Stomach (tissue), 9 donors: Measurements from ENCODE around the gene ETS2. TPM values are rescaled to one million over a fixed set of nuclear protein-coding genes. Genes with fewer than 3 reads are reported as not detected.

Source experiments
- DNase-seq, 2 donors: peaks; one replicate each; pipeline versions ENCODE4 v3.0.0 to v3.0.0-alpha.2; 2013 to 2019
- H3K27ac ChIP-seq, 5 donors: fragments of 200-600 bp in 4 of 5; sonication (generic) in 4 of 5; one replicate each; pipeline ENCODE4 v1.5.1; 2013 to 2019; ENCODE audit warnings: mild to moderate bottlenecking in 1 of 5, moderate library complexity in 1 of 5
- H3K27me3 ChIP-seq, 3 donors: fragments of 200-600 bp; sonication (generic); one replicate each; pipeline ENCODE4 v1.5.1; 2017 to 2019; ENCODE audit warnings: mixed run types in 1 of 3
- H3K36me3 ChIP-seq, 4 donors: fragments of 200-600 bp; sonication (generic); 1 replicate in 3 of 4; 2 replicates in 1 of 4; pipeline ENCODE4 v1.5.1; 2016 to 2019
- H3K4me1 ChIP-seq, 4 donors: fragments of 200-600 bp; sonication (generic); one replicate each; pipeline ENCODE4 v1.5.1; 2016 to 2019
- H3K4me3 ChIP-seq, 4 donors: fragments of 200-600 bp; sonication (generic) in 3 of 4; one replicate each; pipeline ENCODE4 v1.5.1; 2016 to 2019; ENCODE audit warnings: mild to moderate bottlenecking in 1 of 4
- H3K9me3 ChIP-seq, 4 donors: fragments of 200-600 bp; sonication (generic); one replicate each; pipeline ENCODE4 v1.5.1; 2016 to 2019
- CTCF ChIP-seq, 7 experiments: fragments of 450-650 bp in 4 of 7; fragments of 200-600 bp in 3 of 7; sonication (generic) in 3 of 7; IDR thresholded peaks; one replicate each; pipeline ENCODE4 v1.5.1; 2016 to 2019; ENCODE audit warnings: antibody characterized with exemption in 7 of 7, control low read depth in 2 of 7, mild to moderate bottlenecking in 1 of 7
- EP300 ChIP-seq: sonication (generic); formaldehyde crosslinking; IDR thresholded peaks from one replicate; pipeline ENCODE4 v1.6.1; 2017; ENCODE audit warnings: antibody characterized with exemption
- POLR2A ChIP-seq, 4 donors: fragments of 450-650 bp; IDR thresholded peaks; one replicate each; pipeline ENCODE4 v1.6.1; 2016; ENCODE audit warnings: antibody characterized with exemption in 4 of 4, control low read depth in 2 of 4, mild to moderate bottlenecking in 1 of 4, moderate library complexity in 1 of 4
- POLR2AphosphoS5 ChIP-seq, 3 donors: sonication (generic); formaldehyde crosslinking; IDR thresholded peaks; one replicate each; pipeline ENCODE4 v1.6.1; 2016; ENCODE audit warnings: antibody characterized with exemption in 3 of 3
- WGBS, 5 donors: extraction: QIAGEN DNeasy Blood & Tissue Kit in 3 of 5; methylation state at CpG; one replicate each; pipeline versions ENCODE4 v1.1.5 to v1.1.7; 2013 to 2018; 5-methylcytosine and 5-hydroxymethylcytosine counted together
- intact Hi-C: fragments of 100-400 bp; cut with DNase I; formaldehyde crosslinking; loops from one replicate; pipeline ENCODE4 v1.15.1; 2023; ENCODE audit warnings: low total_unique reads
- polyA plus RNA-seq, 3 donors: library from polyadenylated mRNA; stranded (reverse); fragments of 200-250 nt; gene quantifications; one replicate each; pipeline ENCODE4 v1.2.3, GENCODE V29; 2013
- total RNA-seq, 5 donors: library from RNA; depleted of rRNA; stranded (reverse); fragments of >200 nt; gene quantifications; one replicate each; pipeline versions ENCODE4 v1.1.0 to v1.2.3, GENCODE V29; 2014 to 2016
- donor health status: healthy with polysubstance abuse.
- donor health status: Bipolar disorder and iron deficiency.
- donor health status: healthy.

Gene ETS2
- total and polyA plus RNA-seq, 8 donors, result 33.8 to 80.0 (median 50.6) TPM

GRCh38 chr21:38820471-38821239, 14.9 kb downstream of the ETS2 start:
- DNase-seq, result no peak
- intact Hi-C loops, result no loop called here
- 69 to 84% (median 76%) methylated on average over 16 to 18 of the region's 18 CpGs for WGBS, 5 donors

GRCh38 chr21:38821248-38821647, 15.5 kb downstream of the ETS2 start:
- H3K9me3 ChIP-seq, result peaks cover 0 to 1% (median under 1%) of the 10 kb centered on the region in 4 donors
- intact Hi-C loops, result no loop called here
- peaks cover 48 to 69% (median 49%) of the 10 kb centered on the region in 4 donors for H3K4me1 ChIP-seq
- DNase-seq, result no peak
- H3K27ac ChIP-seq, result peak overlapping the region; percentile 6 to 82 (median 77)
- TF ChIP-seq EP300, result no peak
- peaks cover 68 to 88% (median 84%) of the 10 kb centered on the region in 4 donors for H3K36me3 ChIP-seq
- H3K4me3 ChIP-seq, result no peak overlapping the region
- 78 to 88% (median 87%) methylated on average over 6 of the region's 6 CpGs for WGBS, 5 donors
- no peaks in the 10 kb centered on the region for H3K27me3 ChIP-seq

More at GRCh38 chr21:38820471-38821239, 14.9 kb downstream of the ETS2 start:
- Histone ChIP-seq H3K9me3 (no peaks in the 10 kb centered on the region), H3K36me3 (peaks cover 70 to 92% (median 88%) of the 10 kb centered on the region in 4 donors), H3K4me1 (peaks cover 48 to 71% (median 49%) of the 10 kb centered on the region in 4 donors), H3K4me3 (no peak overlapping the region), H3K27ac (peak overlapping the region in 4 of 5 donors; percentile 64 to 82 (median 78)), H3K27me3 (no peaks in the 10 kb centered on the region)
- peak in 2 of 3 donors; percentile 55 to 73 for TF ChIP-seq POLR2AphosphoS5 (IDR thresholded peaks at IDR 0.05)
- no peak for TF ChIP-seq CTCF (IDR thresholded peaks at IDR 0.05)

- TF ChIP-seq EP300, result no peak
- TF ChIP-seq POLR2A (IDR thresholded peaks at IDR 0.05), result no peak
- no peak for TF ChIP-seq CTCF (IDR thresholded peaks at IDR 0.05)
- TF ChIP-seq POLR2AphosphoS5 (IDR thresholded peaks at IDR 0.05), result no peak
- peaks cover 47 to 63% (median 49%) of the 10 kb centered on the region in 4 donors for H3K4me1 ChIP-seq
- H3K36me3 ChIP-seq, result peaks cover 60 to 79% (median 75%) of the 10 kb centered on the region in 4 donors
- intact Hi-C loops, result no loop called here
- DNase-seq, result no peak
- peak overlapping the region; percentile 6 to 82 (median 77) for H3K27ac ChIP-seq
- peak overlapping the region in 1 of 4 donors; percentile 20 for H3K4me3 ChIP-seq
- peaks cover 0 to 10% (median 5%) of the 10 kb centered on the region in 4 donors for H3K9me3 ChIP-seq
- no peaks in the 10 kb centered on the region for H3K27me3 ChIP-seq
- 88 to 93% (median 92%) methylated on average over 9 of the region's 9 CpGs for WGBS, 5 donors
Measured at GRCh38 chr21:38821959-38822682, 16.4 kb downstream of the ETS2 start.

GRCh38 chr21:38822778-38823238, 17.1 kb downstream of the ETS2 start:
- Histone ChIP-seq H3K27me3 (no peaks in the 10 kb centered on the region), H3K4me3 (no peak overlapping the region), H3K9me3 (peaks cover 0 to 10% (median 5%) of the 10 kb centered on the region in 4 donors), H3K4me1 (peaks cover 42 to 56% (median 46%) of the 10 kb centered on the region in 4 donors), H3K36me3 (peaks cover 54 to 72% (median 69%) of the 10 kb centered on the region in 4 donors), H3K27ac (peak overlapping the region; percentile 49 to 82 (median 77))
- WGBS, 5 donors, result 65 to 83% (median 74%) methylated on average over 26 of the region's 26 CpGs
- DNase-seq, result no peak
- TF ChIP-seq POLR2AphosphoS5 (IDR thresholded peaks at IDR 0.05) (peak in 2 of 3 donors; percentile 23 to 39), EP300 (no peak), CTCF (IDR thresholded peaks at IDR 0.05) (no peak), POLR2A (IDR thresholded peaks at IDR 0.05) (no peak)
- intact Hi-C loops, result no loop called here
